GM19467 (cell line): ENCODE data around the gene TMEM209.
"Not testable (repeated sequence)": the region's sequence is repeated elsewhere in the genome, so short reads cannot be mapped to it uniquely, and the experiment has no call there.

ENCODE experiments used
- ATAC-seq: cut with Tn5 transposase; IDR thresholded peaks from one replicate; pipeline ENCODE4 v1.9.1; 2021; ENCODE audit warnings: mild to moderate bottlenecking, moderate library complexity; ENCODE audit not compliant: unreplicated experiment

Gene TMEM209

DNA sequence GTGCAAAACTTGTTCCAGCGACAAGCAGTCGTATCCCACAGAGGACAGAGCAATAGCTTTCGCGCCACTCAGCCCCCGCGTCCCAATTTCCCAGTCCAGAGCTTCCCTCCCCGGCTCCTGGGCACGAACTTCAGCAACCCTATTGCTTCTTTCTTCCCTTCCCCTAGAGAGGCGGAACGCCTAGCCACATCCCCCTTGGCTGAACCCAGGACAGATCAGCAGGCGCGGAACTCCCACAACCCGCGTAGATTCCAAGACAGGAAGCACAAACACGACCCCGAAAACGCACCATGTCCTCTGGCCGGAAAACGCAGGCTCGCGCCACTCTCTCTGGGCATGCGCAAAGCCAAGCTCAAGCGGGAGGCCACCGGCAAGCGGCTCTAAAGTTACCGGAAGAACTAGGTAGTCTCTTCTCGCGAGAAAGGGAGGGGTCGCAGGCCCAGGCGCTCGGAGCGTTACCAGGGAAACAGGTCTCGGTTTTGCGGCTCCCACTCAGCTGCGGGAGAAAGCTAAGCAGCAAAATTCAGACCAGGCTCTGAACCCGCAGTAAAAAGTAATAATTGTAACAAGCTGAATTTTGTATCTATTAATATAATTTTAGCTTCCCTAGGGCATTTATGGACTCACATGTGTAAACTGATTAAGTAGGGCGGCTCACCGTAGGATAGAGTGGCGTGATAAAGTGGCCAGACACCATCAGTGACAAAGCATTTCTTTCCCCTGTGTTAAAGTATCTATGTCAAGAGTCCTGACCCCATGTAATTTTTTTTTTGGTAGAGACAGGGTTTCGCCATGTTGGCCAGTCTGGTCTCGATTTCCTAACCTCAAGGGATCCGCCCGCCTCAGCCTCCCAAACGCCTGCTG lies at the start of gene TMEM209:
Gene TMEM209, minus strand, starts transcription at position 323 of the 864 bp plus-strand sequence. Its CDS starts 31 bp downstream, at position 292.
- peak; percentile 96 for ATAC-seq

DNA sequence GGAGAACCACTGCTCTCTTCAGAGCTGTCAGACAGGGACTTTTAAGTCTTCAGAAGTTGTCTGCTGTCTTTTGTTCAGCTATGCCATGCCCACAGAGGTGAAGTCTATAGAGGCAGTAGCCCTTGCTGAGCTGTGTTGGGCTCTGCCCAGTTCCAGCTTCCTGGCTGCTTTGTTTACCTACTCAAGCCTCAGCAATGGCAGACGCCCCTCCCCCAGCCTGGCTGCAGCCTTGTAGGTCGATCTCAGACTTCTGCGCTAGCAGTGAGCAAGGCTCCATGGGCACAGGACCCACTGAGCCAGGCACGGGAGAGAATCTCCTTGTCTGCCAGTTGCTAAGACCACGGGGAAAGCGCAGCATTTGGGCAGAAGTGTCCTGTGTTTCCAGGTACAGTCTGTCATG lies 49.3 kb upstream of the TMEM209 start:
- ATAC-seq, result no peak

GRCh38 chr7:130249626-130250025 lies 44.4 kb upstream of the TMEM209 start:
- not testable (repeated sequence) for ATAC-seq

DNA sequence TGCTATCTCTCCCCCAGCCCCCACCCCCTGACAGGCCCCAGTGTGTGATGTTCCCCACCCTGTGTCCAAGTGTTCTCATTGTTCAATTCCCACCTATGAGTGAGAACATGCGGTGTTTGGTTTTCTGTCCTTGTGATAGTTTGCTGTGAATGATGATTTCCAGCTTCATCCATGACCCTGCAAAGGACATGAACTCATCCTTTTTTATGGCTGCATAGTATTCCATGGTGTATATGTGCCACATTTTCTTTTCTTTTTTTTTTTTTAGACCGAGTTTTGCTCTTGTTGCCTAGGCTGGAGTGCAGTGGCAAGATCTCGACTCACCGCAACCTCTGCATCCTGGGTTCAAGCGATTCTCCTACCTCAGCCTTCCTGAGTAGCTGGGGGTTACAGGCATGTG lies 43.6 kb upstream of the TMEM209 start:
- not testable (repeated sequence) for ATAC-seq

GRCh38 chr7:130246491-130246890 lies 41.3 kb upstream of the TMEM209 start:
- ATAC-seq, result not testable (repeated sequence)

GRCh38 chr7:130243486-130243885 lies 38.3 kb upstream of the TMEM209 start:
- ATAC-seq, result not testable (repeated sequence)

DNA sequence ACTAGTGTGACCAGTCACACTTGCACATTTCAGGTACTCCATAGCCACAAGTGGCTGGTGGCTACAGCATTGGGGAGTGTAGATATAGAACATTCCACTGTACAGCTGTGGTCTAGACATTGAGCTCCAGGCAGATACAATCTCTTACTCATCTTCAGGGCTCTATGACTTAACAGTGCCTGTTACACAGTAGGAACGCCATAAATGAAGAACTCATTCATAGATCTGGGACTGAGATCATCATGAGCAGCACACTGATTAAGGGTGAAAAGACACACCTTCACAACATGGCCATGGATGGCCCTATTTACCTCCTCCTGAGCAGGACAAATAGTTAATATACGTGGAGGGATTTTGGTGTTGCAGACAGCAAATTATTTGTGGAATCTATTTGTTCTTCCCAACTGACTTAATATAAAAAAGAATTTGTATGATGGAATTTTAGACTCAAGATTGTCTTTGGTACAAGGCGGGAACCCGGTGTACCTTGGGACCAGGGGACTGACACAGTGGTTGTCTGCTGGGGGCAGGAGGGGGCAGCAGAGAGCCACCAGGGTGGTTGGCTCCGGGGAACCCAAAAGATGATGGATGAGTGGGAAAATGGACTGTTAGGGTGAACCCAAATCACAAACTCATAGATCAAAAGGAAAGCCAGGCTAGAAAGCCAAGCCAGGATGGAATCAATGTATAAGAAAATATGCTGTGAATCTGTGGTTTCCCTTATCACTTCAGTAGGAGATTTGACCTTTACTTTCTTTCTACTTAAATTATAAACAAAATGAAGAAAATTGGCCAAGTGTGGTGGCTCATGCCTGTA lies 37.2 kb upstream of the TMEM209 start:
- no peak for ATAC-seq

GRCh38 chr7:130240240-130240639 lies 35.0 kb upstream of the TMEM209 start:
- ATAC-seq, result no peak

- ATAC-seq, result not testable (repeated sequence)
These were observed 31.2 kb upstream of the TMEM209 start for GRCh38 chr7:130236361-130236760.

DNA sequence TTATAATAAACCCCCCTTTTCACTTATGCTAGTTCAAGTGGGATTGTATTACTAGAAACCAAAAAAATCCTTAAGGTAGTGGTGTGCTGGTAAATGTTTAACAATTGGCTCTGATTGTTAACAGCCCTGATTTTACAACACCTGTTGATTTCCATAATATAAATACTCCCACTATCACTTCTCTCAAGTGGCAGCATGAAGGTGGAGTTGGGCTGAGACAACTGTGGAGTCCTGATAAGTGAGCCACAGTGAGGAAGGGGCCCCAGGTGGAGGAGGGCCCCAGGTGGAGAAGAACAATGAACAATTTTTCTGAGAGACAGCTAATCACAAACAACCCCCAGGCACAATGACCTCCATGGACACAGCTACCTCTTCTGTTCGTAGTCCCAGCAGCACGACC lies 28.9 kb upstream of the TMEM209 start:
- no peak for ATAC-seq

GRCh38 chr7:130232209-130232608 lies 27.0 kb upstream of the TMEM209 start:
- no peak for ATAC-seq

- no peak for ATAC-seq
These were observed 26.6 kb upstream of the TMEM209 start for GRCh38 chr7:130231792-130232191.

GRCh38 chr7:130229981-130230380 lies 24.8 kb upstream of the TMEM209 start:
- not testable (repeated sequence) for ATAC-seq

DNA sequence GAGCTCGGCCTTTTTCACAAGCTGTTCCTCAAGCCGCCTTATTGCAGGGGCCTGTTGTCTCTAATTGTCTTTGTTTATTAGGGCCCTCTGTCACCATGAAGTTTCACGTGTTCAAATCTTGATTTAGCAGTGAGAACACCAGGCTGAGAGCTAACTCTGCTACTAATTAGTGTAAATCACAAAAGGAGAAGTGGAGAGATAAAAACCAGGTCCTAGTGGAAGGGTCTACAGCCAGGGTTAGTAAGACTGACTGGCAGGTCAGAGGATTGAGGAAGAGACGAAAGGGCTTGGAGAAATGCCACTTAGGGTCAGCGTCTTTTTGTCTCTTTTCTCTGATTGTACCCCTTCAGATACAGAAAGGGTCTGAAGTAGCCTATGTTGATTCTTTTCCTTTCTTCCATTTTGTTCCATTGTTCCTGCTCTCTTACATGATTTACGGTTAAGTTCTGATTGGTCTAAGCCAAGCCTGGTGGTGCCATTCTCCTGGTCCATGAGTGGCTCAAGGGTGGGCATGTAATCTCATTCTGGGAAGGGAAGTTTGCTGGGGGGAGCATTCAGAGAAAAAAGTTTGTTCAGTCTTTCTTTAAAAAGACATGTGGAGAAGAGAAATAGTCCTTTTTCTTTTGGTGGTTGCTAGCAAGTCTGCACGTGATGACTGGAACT lies 23.8 kb upstream of the TMEM209 start:
- no peak for ATAC-seq

DNA sequence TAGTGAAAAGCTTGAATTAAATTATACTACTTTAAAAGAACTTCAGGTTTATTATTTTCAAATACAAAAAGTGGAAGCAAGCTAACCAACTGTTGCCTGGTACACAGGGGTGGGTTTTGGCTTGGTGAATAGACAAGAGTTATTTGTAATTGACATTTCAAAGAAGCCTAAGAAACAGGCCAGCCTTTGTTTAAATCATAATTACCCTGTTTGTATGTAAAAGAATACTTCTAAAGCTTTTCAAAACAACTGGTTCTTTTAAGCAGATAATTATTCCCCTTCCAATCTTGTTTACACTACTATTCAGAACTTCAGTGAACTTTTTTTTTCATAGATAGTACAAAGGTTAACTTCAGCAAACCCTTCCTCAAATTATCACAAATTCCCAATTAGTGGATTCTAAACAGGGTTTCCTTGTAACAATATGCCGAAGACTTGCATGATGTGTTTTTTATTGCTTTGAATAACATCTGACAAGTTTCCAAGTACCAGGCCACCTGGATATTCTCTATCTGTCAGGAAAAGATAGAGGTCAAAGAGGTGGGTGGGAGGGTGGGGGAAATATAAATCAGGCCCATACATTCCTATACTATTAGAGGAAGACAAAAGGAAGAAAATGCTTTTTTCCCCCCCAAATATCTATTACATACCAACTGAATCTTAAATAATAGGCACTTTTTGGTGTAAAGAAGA lies 22.8 kb upstream of the TMEM209 start:
- ATAC-seq, result no peak

- ATAC-seq, result no peak
These were observed 21.1 kb upstream of the TMEM209 start for GRCh38 chr7:130226333-130226732.

DNA sequence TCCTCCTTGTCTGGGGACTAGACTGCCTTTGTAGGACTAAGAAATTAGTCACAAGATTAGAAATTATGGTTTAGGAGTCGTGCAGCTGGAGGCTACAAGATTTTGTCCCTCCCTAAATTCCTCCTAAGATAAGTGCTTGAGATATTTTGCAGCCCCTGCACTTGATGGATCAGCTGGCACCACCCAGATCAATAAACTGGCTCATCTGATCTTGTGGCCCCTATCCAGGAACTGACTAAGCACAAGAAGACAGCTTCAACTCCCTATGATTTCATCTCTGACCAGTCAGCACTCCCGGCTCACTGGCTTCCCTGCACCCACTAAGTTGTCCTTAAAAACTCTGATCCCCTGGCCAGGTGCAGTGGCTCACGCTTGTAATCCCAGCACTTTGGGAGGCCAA lies 19.7 kb upstream of the TMEM209 start:
- ATAC-seq, result not testable (repeated sequence)

DNA sequence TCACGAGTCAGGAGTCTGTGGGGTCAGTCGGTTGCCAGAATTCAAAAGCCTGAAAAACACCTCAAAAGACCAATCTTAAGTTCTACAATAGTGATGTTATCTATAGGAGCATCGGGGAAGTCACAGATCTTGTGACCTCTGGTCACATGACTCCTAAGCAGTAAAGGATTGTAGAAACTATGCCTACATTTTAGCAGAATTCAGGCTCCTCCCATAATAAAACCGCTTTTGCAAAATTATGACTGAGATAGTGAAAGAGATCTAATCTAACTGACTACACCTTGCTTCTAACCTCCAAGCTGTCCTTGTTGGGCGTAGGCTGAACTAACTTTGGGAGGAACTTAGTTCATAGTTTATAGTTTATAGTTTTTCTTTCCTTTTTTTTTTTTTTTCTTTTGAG lies 19.0 kb upstream of the TMEM209 start:
- no peak for ATAC-seq

- ATAC-seq, result no peak
These were observed 18.4 kb upstream of the TMEM209 start for GRCh38 chr7:130223646-130224045.

GRCh38 chr7:130221746-130222145 lies 16.5 kb upstream of the TMEM209 start:
- ATAC-seq, result no peak

DNA sequence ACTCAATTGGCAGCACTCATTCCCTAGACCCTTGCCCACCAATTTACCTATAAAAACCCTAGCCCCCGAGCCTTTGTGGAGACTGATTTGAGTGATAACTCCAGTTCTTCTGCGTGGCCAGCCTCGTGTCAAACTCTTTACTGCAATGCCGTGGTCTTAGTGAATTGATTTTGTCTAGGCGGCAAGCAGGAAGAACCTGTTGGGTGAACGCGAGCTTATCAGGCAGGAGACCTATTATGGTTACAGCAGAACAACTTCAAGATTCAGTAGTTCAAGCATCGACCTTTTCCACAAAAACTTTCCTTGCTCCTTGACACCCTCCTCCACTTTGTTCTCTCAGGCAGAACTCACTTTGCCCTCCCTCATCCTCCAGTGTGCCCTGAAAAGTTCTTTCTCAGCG lies 14.7 kb upstream of the TMEM209 start:
- ATAC-seq, result no peak
